Left ventricle myocardium inferior (tissue), 1 donor: ENCODE results near the gene CRELD1. TPM values are rescaled to one million over a fixed set of nuclear protein-coding genes. Genes with fewer than 3 reads are reported as not detected.
"Not testable (repeated sequence)": the region's sequence is repeated elsewhere in the genome, so short reads cannot be mapped to it uniquely, and the experiment has no call there.

Experiments
- DNase-seq: peaks from one replicate; pipeline ENCODE4 v3.0.0-alpha.2; 2020
- H3K27ac ChIP-seq: fragments of 200-600 bp; replicated peaks from 2 replicates; pipeline ENCODE4 v1.8.0; 2021
- H3K27me3 ChIP-seq: fragments of 200-600 bp; 2 replicates; pipeline ENCODE4 v1.8.0; 2021; ENCODE audit warnings: low read depth
- H3K36me3 ChIP-seq: fragments of 200-600 bp; 2 replicates; pipeline ENCODE4 v1.8.0; 2021
- H3K4me1 ChIP-seq: fragments of 200-600 bp; 2 replicates; pipeline ENCODE4 v1.8.0; 2021
- H3K4me3 ChIP-seq: fragments of 200-600 bp; 2 replicates; pipeline ENCODE4 v1.8.0; 2021; ENCODE audit warnings: mild to moderate bottlenecking, moderate library complexity
- H3K9me3 ChIP-seq: fragments of 200-600 bp; replicated peaks from 2 replicates; pipeline ENCODE4 v1.8.0; 2021
- CTCF ChIP-seq: fragments of 200-600 bp; IDR thresholded peaks from 2 replicates; pipeline ENCODE4 v1.8.0; 2021; ENCODE audit warnings: antibody characterized with exemption, mild to moderate bottlenecking, borderline replicate concordance
- intact Hi-C: fragments of 100-400 bp; cut with micrococcal nuclease; formaldehyde crosslinking; loops from one replicate; pipeline ENCODE4 v1.11.0; 2022
- total RNA-seq: library from RNA; stranded (reverse); fragmentation: NEBNext Ultra II Directional; extraction: Animal tissue kit (Norgen Biotek cat#: 25700); gene quantifications from one replicate; pipeline ENCODE4 v1.2.1, GENCODE V29; 2021
- donor health status: DM: no; HTN: yes; CAD: no; lungs with severe emphysema.

The CRELD1 gene
- total RNA-seq, 1 donor from 2014 or later = 72.3 TPM

- Histone ChIP-seq H3K4me1 (peaks cover 15% of the 10 kb centered on the region), H3K36me3 (peaks cover 11% of the 10 kb centered on the region), H3K4me3 (no peak overlapping the region), H3K27ac (no peak overlapping the region), H3K27me3 (no peaks in the 10 kb centered on the region), H3K9me3 (no peaks in the 10 kb centered on the region)
- intact Hi-C loops = no loop called here
- no peak for TF ChIP-seq CTCF
- no peak for DNase-seq
These were observed 35.9 kb upstream of the CRELD1 start for GRCh38 chr3:9897408-9898372.

- intact Hi-C loops = no loop called here
- Histone ChIP-seq H3K4me3 (no peak overlapping the region), H3K27me3 (no peaks in the 10 kb centered on the region), H3K36me3 (peaks cover 2% of the 10 kb centered on the region), H3K9me3 (no peaks in the 10 kb centered on the region), H3K27ac (no peak overlapping the region), H3K4me1 (peaks cover 24% of the 10 kb centered on the region)
- no peak for DNase-seq
- TF ChIP-seq CTCF = no peak
These were observed 35.0 kb upstream of the CRELD1 start for GRCh38 chr3:9898467-9899241.

GRCh38 chr3:9899289-9899791 is 34.3 kb upstream of the CRELD1 start:
- no peak for TF ChIP-seq CTCF
- Histone ChIP-seq H3K36me3 (no peaks in the 10 kb centered on the region), H3K9me3 (no peaks in the 10 kb centered on the region), H3K4me1 (peaks cover 18% of the 10 kb centered on the region), H3K4me3 (no peak overlapping the region), H3K27ac (no peak overlapping the region), H3K27me3 (no peaks in the 10 kb centered on the region)
- no peak for DNase-seq
- intact Hi-C loops = no loop called here

GRCh38 chr3:9900965-9901415 is 32.6 kb upstream of the CRELD1 start:
- intact Hi-C loops, H3K4me3 ChIP-seq, H3K27ac ChIP-seq, H3K36me3 ChIP-seq, DNase-seq, H3K9me3 ChIP-seq, H3K27me3 ChIP-seq: not testable (repeated sequence)
- peaks cover 18% of the 10 kb centered on the region for H3K4me1 ChIP-seq

GRCh38 chr3:9901967-9902366 is 31.7 kb upstream of the CRELD1 start:
- no peak for TF ChIP-seq CTCF
- no peaks in the 10 kb centered on the region for H3K27me3 ChIP-seq
- H3K4me1 ChIP-seq = peaks cover 18% of the 10 kb centered on the region
- H3K4me3 ChIP-seq = no peak overlapping the region
- H3K36me3 ChIP-seq = no peaks in the 10 kb centered on the region
- intact Hi-C loops = no loop called here
- H3K27ac ChIP-seq = no peak overlapping the region
- no peaks in the 10 kb centered on the region for H3K9me3 ChIP-seq
- no peak for DNase-seq
